HG03460 (cell line): ENCODE measurements around the gene UBALD2.
"Not testable (repeated sequence)": the region's sequence is repeated elsewhere in the genome, so short reads cannot be mapped to it uniquely, and the experiment has no call there.

Experiments used
- ATAC-seq: cut with Tn5 transposase; IDR thresholded peaks from one replicate; pipeline ENCODE4 v1.9.1; 2021; ENCODE audit not compliant: unreplicated experiment

The UBALD2 gene

GRCh38 chr17:76265624-76266243, 586 bp downstream of the UBALD2 start:
- ATAC-seq, result no peak

GRCh38 chr17:76266244-76266938, 1.2 kb downstream of the UBALD2 start:
- no peak for ATAC-seq

- no peak for ATAC-seq
Observed at GRCh38 chr17:76267051-76267576, 2.0 kb downstream of the UBALD2 start.

GRCh38 chr17:76267581-76268001, 2.4 kb downstream of the UBALD2 start:
- ATAC-seq, result not testable (repeated sequence)

GRCh38 chr17:76268015-76268749, 3.0 kb downstream of the UBALD2 start:
- ATAC-seq, result no peak

- no peak for ATAC-seq
Observed at GRCh38 chr17:76268991-76269981, 4.1 kb downstream of the UBALD2 start.

- ATAC-seq, result no peak
Observed at GRCh38 chr17:76270127-76270592, 5.0 kb downstream of the UBALD2 start.

- ATAC-seq, result no peak
Observed at GRCh38 chr17:76270770-76271668, 5.9 kb downstream of the UBALD2 start.

GRCh38 chr17:76271669-76272540, 6.8 kb downstream of the UBALD2 start:
- peak; percentile 38 for ATAC-seq

GRCh38 chr17:76272541-76273444, 7.6 kb downstream of the UBALD2 start:
- peak; percentile 12 for ATAC-seq

- no peak for ATAC-seq
Observed at GRCh38 chr17:76273445-76274111, 8.4 kb downstream of the UBALD2 start.

- ATAC-seq, result no peak
Observed at GRCh38 chr17:76274112-76274956, 9.2 kb downstream of the UBALD2 start.

- no peak for ATAC-seq
Observed at GRCh38 chr17:76275382-76276068, 10.4 kb downstream of the UBALD2 start.

- no peak for ATAC-seq
Observed at GRCh38 chr17:76276069-76276431, 10.9 kb downstream of the UBALD2 start.

GRCh38 chr17:76276461-76277299, 11.5 kb downstream of the UBALD2 start:
- no peak for ATAC-seq
